OCI-LY1 (cell line): ENCODE measurements around the gene CTIF.

Source experiments
- EZH2 ChIP-seq: fragments of 200-600 bp; sonication (generic), shearing (Covaris generic); IDR thresholded peaks from 2 replicates; pipeline ENCODE4 v1.8.0; 2017; ENCODE audit warnings: borderline replicate concordance, mixed run types, mild to moderate bottlenecking, antibody characterized with exemption, low read length, moderate library complexity, mixed read lengths
- TF ChIP-seq, protein P1 (sequence below): fragments of 200-600 bp; sonication (generic), shearing (Covaris generic); IDR thresholded peaks from 2 replicates; pipeline ENCODE4 v1.5.1; 2017; ENCODE audit warnings: mild to moderate bottlenecking, antibody characterized with exemption, low read length, moderate library complexity, mixed read lengths

DNA sequence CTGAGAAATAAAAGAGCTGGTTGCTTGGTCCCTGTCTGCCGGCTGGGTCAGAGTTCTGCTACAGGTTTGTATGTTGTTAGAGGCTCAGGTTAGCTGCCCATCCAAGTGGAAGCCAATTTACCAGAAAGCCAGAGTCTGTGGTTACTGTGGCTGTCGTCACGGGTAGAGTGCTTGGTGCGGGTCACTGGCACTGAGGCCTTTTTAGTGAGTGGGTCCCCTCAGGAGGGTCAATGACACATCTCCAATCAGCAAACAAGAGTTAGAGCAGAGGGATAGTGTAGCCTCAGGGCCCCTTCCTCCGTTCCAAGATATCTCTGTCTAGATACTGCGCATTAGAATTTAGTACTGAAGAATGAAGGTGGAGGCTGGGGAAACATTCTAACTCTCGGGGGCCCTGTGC is 41.2 kb downstream of the CTIF start:
- TF ChIP-seq, protein P1, sequence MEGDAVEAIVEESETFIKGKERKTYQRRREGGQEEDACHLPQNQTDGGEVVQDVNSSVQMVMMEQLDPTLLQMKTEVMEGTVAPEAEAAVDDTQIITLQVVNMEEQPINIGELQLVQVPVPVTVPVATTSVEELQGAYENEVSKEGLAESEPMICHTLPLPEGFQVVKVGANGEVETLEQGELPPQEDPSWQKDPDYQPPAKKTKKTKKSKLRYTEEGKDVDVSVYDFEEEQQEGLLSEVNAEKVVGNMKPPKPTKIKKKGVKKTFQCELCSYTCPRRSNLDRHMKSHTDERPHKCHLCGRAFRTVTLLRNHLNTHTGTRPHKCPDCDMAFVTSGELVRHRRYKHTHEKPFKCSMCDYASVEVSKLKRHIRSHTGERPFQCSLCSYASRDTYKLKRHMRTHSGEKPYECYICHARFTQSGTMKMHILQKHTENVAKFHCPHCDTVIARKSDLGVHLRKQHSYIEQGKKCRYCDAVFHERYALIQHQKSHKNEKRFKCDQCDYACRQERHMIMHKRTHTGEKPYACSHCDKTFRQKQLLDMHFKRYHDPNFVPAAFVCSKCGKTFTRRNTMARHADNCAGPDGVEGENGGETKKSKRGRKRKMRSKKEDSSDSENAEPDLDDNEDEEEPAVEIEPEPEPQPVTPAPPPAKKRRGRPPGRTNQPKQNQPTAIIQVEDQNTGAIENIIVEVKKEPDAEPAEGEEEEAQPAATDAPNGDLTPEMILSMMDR = no peak
- no peak for TF ChIP-seq EZH2
